Measurements from ENCODE around the gene CLOCK. TPM values are rescaled to one million over a fixed set of nuclear protein-coding genes. Genes with fewer than 3 reads are reported as not detected.

CLOCK gene
- total RNA-seq, 3 donors from 2014 or later: 29.8 to 32.2 (median 30.2) TPM

DNA sequence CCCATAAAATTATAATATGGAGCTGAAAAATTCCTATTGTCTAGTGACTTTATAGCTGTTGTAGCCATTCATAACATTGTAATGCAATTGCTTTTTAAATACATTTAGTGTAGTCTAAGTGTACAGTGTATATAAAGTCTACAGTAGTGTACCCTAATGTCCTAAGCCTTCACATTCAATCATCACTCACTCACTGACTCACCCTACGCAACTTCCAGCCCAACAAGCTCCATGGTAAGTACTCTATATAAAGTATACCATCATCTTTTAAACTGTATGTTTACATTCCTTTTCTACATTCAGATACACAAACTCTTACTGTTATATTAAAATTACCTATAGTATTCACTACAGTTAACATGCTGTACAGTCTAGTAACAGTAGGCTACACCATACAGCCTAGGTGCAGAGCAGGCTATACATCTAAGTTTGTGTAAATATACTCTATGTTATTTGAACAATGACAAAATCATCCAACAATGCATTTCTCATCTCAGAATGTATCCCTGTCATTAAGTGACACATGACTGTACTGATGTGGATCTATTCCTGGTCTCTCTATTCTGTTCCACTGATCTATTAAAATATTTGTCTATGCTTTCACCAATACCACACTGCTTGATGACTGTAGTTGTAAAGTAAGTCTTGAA, 33.7 kb downstream of the CLOCK start:
- Histone ChIP-seq H3K27ac (no peak overlapping the region), H3K9me3 (no peaks in the 10 kb centered on the region), H3K36me3 (no peaks in the 10 kb centered on the region), H3K4me3 (no peak overlapping the region), H3K27me3 (no peaks in the 10 kb centered on the region), H3K4me1 (no peaks in the 10 kb centered on the region)
- TF ChIP-seq, protein P1, sequence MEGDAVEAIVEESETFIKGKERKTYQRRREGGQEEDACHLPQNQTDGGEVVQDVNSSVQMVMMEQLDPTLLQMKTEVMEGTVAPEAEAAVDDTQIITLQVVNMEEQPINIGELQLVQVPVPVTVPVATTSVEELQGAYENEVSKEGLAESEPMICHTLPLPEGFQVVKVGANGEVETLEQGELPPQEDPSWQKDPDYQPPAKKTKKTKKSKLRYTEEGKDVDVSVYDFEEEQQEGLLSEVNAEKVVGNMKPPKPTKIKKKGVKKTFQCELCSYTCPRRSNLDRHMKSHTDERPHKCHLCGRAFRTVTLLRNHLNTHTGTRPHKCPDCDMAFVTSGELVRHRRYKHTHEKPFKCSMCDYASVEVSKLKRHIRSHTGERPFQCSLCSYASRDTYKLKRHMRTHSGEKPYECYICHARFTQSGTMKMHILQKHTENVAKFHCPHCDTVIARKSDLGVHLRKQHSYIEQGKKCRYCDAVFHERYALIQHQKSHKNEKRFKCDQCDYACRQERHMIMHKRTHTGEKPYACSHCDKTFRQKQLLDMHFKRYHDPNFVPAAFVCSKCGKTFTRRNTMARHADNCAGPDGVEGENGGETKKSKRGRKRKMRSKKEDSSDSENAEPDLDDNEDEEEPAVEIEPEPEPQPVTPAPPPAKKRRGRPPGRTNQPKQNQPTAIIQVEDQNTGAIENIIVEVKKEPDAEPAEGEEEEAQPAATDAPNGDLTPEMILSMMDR (IDR thresholded peaks at IDR 0.05): no peak
- TF ChIP-seq POLR2AphosphoS5 (IDR thresholded peaks at IDR 0.05): no peak
- TF ChIP-seq POLR2A (IDR thresholded peaks at IDR 0.05): no peak
- intact Hi-C loops (cut with DNase I; ENCODE audit: low total_unique reads): no loop called here
- DNase-seq (ENCODE audit: low spot score in 2 of 2): no peak

DNA sequence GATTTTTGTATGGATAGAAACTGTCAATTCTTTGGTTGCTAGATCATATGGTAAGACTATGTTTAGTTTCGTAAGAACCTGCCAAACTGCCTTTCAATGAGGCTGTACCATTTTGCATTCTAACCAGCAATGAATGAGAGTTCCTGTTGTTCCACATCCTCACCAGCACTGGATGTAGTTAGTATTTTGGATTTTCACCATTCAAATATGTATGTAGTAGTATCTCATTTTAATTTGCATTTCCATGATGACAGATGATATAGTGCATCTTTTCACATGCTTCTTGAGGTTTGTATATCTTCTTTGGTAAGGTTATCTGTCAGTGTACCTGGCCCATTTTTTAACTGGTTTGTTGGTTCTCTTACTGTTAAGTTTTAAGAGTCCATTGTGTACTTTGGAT, 34.6 kb downstream of the CLOCK start:
- no peak for DNase-seq (ENCODE audit: low spot score in 2 of 2)
- TF ChIP-seq POLR2A (IDR thresholded peaks at IDR 0.05) (no peak), POLR2AphosphoS5 (IDR thresholded peaks at IDR 0.05) (no peak)
- TF ChIP-seq, protein P1 (IDR thresholded peaks at IDR 0.05): no peak
- Histone ChIP-seq H3K4me1 (no peaks in the 10 kb centered on the region), H3K36me3 (no peaks in the 10 kb centered on the region), H3K27ac (no peak overlapping the region), H3K4me3 (no peak overlapping the region), H3K27me3 (no peaks in the 10 kb centered on the region), H3K9me3 (no peaks in the 10 kb centered on the region)
- intact Hi-C loops (cut with DNase I; ENCODE audit: low total_unique reads): no loop called here

DNA sequence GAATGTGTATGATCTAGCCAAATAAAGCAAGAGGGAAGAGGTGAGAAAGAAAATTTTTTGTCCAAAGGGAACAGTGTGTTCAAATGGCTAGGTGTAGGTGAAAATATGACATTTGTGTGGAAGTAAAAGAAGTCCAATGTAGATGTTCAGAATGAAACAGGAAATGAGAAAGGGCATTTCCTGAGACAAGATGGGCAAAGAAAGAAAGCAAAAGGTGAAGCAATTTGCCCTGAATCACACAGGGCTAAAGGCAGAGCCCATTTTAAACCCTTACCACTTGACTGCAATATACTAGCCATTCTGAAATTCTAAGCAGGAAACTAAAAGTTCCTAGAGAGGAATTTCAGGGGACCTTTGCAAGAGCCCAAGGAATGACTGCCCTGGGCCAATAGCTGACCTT, 36.0 kb downstream of the CLOCK start:
- no peak overlapping the region for H3K4me3 ChIP-seq
- H3K9me3 ChIP-seq: no peaks in the 10 kb centered on the region
- no peak for TF ChIP-seq POLR2A (IDR thresholded peaks at IDR 0.05)
- TF ChIP-seq POLR2AphosphoS5 (IDR thresholded peaks at IDR 0.05): no peak
- TF ChIP-seq, protein P1 (IDR thresholded peaks at IDR 0.05): no peak
- no peak for DNase-seq (ENCODE audit: low spot score in 2 of 2)
- intact Hi-C loops (cut with DNase I; ENCODE audit: low total_unique reads): no loop called here
- H3K27ac ChIP-seq: no peak overlapping the region
- H3K36me3 ChIP-seq: no peaks in the 10 kb centered on the region
- no peaks in the 10 kb centered on the region for H3K4me1 ChIP-seq
- H3K27me3 ChIP-seq: no peaks in the 10 kb centered on the region

DNA sequence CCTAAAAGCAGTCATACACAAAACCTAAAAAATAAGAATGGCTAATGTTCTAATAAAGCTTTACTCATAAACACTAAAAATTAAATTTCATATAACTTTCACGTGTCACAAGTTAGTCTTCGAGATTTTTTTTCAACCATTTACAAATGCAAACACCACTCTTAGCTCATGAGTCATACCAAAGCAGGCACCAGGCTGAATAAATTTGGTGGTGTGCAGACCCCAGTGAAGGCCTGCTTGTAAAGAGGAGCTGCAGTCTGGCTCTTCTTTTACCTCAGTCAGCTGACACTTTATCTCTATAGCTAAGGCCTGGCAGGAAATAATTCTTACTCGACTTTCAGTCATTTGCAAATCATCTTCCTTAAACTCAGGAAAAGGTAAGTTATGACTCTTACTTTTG, 37.4 kb downstream of the CLOCK start:
- H3K9me3 ChIP-seq: no peaks in the 10 kb centered on the region
- H3K4me1 ChIP-seq: no peaks in the 10 kb centered on the region
- H3K4me3 ChIP-seq: no peak overlapping the region
- no peaks in the 10 kb centered on the region for H3K36me3 ChIP-seq
- intact Hi-C loops (cut with DNase I; ENCODE audit: low total_unique reads): no loop called here
- DNase-seq (ENCODE audit: low spot score in 2 of 2): no peak
- no peaks in the 10 kb centered on the region for H3K27me3 ChIP-seq
- TF ChIP-seq, protein P1 (IDR thresholded peaks at IDR 0.05): no peak
- TF ChIP-seq POLR2A (IDR thresholded peaks at IDR 0.05): no peak
- TF ChIP-seq POLR2AphosphoS5 (IDR thresholded peaks at IDR 0.05): no peak
- H3K27ac ChIP-seq: no peak overlapping the region

DNA sequence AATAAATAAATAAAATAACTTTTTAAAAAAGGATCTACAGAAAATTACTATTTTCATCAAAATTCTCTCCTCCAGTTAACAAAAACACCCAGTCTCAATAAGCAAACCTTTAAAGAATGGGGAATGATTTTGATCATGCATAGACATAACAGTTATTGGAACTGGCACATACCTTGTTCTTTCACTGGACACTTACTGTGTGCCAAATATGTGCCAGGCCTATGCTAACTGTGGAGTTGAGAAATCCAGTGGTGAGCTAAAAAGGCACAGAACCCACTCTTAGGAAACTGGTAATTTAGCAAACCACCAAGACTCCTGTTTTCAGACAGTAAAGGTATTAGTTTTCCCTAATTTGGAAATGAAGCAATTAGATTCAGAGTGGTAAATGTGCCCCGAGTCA, 39.1 kb downstream of the CLOCK start:
- TF ChIP-seq POLR2A (IDR thresholded peaks at IDR 0.05) (no peak), POLR2AphosphoS5 (IDR thresholded peaks at IDR 0.05) (no peak)
- TF ChIP-seq, protein P1 (IDR thresholded peaks at IDR 0.05): no peak
- Histone ChIP-seq H3K4me1 (no peaks in the 10 kb centered on the region), H3K27ac (no peak overlapping the region), H3K36me3 (no peaks in the 10 kb centered on the region), H3K4me3 (no peak overlapping the region), H3K9me3 (no peaks in the 10 kb centered on the region), H3K27me3 (no peaks in the 10 kb centered on the region)
- intact Hi-C loops (cut with DNase I; ENCODE audit: low total_unique reads): no loop called here
- DNase-seq (ENCODE audit: low spot score in 2 of 2): no peak
